Panc1 (cell line): ENCODE measurements around the gene ABCB8. TPM values are rescaled to one million over a fixed set of nuclear protein-coding genes. Genes with fewer than 3 reads are reported as not detected.

ENCODE experiments used
- ATAC-seq: fragments of 200-7000 bp; cut with Tn5 transposase; 2 replicates; pipeline ENCODE4 v1.9.1; 2020; ENCODE audit warnings: mild to moderate bottlenecking, moderate library complexity
- BruUV-seq: library from RNA; stranded (reverse); fragments of 400-500 nt; replicated peaks from 2 replicates; lab custom pipeline; 2021; lab: Mats Ljungman, UMichigan
- CTCF ChIA-PET: fragments of 300-600 bp; sonication (Branson Sonifier 250); formaldehyde crosslinking; loops from one replicate; lab custom pipeline; 2022; ENCODE audit warnings: antibody characterized with exemption; lab: Charles Lee
- POLR2A ChIA-PET: fragments of 300-600 bp; sonication (Branson Sonifier 250); formaldehyde crosslinking; loops from one replicate; lab custom pipeline; 2022; ENCODE audit warnings: antibody characterized with exemption; lab: Charles Lee
- DNase-seq: peaks from one replicate; pipeline ENCODE4 v3.0.0-alpha.2; 2010; ENCODE audit warnings: low read depth, low spot score
- H3K27ac ChIP-seq: 2 replicates; pipeline ENCODE4 v1.5.1; 2011; ENCODE audit warnings: mild to moderate bottlenecking, low read length, inconsistent platforms
- H3K27me3 ChIP-seq: fragments of 200-500 bp; sonication (Bioruptor generic); 2 replicates; pipeline ENCODE4 v1.6.0; 2014; ENCODE audit warnings: low read length, inconsistent platforms; ENCODE audit not compliant: control insufficient read depth, insufficient read depth
- H3K36me3 ChIP-seq: fragments of 200-500 bp; sonication (Bioruptor generic); 2 replicates; pipeline ENCODE4 v1.5.1; 2014; ENCODE audit warnings: inconsistent platforms, mild to moderate bottlenecking, low read length, moderate library complexity; ENCODE audit not compliant: control insufficient read depth, insufficient read depth
- H3K4me1 ChIP-seq: 2 replicates; pipeline ENCODE4 v1.5.1; 2011; ENCODE audit warnings: inconsistent platforms, mild to moderate bottlenecking, low read length, moderate library complexity; ENCODE audit not compliant: control insufficient read depth, insufficient read depth
- H3K4me3 ChIP-seq, 2 experiments: 2 replicates each; pipeline ENCODE4 v1.5.1; 2011 to 2012; ENCODE audit warnings: low read depth in 2 of 2, low read length in 2 of 2, mild to moderate bottlenecking in 2 of 2, inconsistent platforms in 1 of 2, moderate library complexity in 1 of 2
- H3K9me3 ChIP-seq: fragments of 200-500 bp; sonication (Bioruptor generic); 2 replicates; pipeline ENCODE4 v1.5.1; 2014; ENCODE audit warnings: low read depth, mild to moderate bottlenecking, inconsistent platforms, low read length, moderate library complexity; ENCODE audit not compliant: control insufficient read depth, insufficient read depth
- POLR2AphosphoS5 ChIP-seq: IDR thresholded peaks from 2 replicates; pipeline ENCODE4 v1.6.1; 2012; ENCODE audit warnings: mild to moderate bottlenecking, low read depth, low read length, moderate library complexity
- SIN3A ChIP-seq: IDR thresholded peaks from 2 replicates; pipeline ENCODE4 v1.6.1; 2012; ENCODE audit warnings: low read depth, mild to moderate bottlenecking, low read length, moderate library complexity, borderline replicate concordance; ENCODE audit not compliant: insufficient read depth
- TCF7L2 ChIP-seq: IDR thresholded peaks from 2 replicates; pipeline ENCODE4 v1.6.1; 2011; ENCODE audit warnings: mild to moderate bottlenecking, low read depth, low read length, inconsistent platforms
- in situ Hi-C: cut with HindIII; loops from 2 replicates; pipeline ENCODE4 v1.10.0; 2016; ENCODE audit warnings: low sequenced_read_pairs, low pct_unique_long_range_greater_than_20kb
- intact Hi-C: fragments of 100-400 bp; cut with micrococcal nuclease; formaldehyde crosslinking; loops from one replicate; pipeline ENCODE4 v1.10.0; 2022; ENCODE audit not compliant: unreplicated experiment
- total RNA-seq: library from RNA; stranded (reverse); gene quantifications from one replicate; pipeline ENCODE4 v1.2.1, GENCODE V29; 2021; ENCODE audit not compliant: unreplicated experiment
- TF ChIP-seq, protein P1 (sequence below): fragments of 450-650 bp; IDR thresholded peaks from 2 replicates; pipeline ENCODE4 v1.5.1; 2017; ENCODE audit warnings: mild to moderate bottlenecking
- TF ChIP-seq, protein P2 (sequence below), 2 experiments: IDR thresholded peaks; 2 replicates each; pipeline ENCODE4 v1.6.1; 2011 to 2012; ENCODE audit warnings: low read depth in 2 of 2, control low read depth in 1 of 2, low read length in 1 of 2, mild to moderate bottlenecking in 1 of 2, moderate library complexity in 1 of 2; ENCODE audit not compliant: insufficient read depth in 1 of 2

The ABCB8 gene
- total RNA-seq, 1 experiment from 2014 or later = 49.8 TPM

- H3K27me3 ChIP-seq = peaks cover 3% of the 10 kb centered on the region; the same call in 1 of the 2 replicates
- ChIA-PET POLR2A (no interaction called here), CTCF (interaction anchor here (0.6 kb wide), 2 partner anchors 16 to 63 kb away, joined by 3 to 4 read pairs; no protein-coding TSS in a partner anchor)
- H3K4me1 ChIP-seq = peaks cover 14% of the 10 kb centered on the region
- H3K36me3 ChIP-seq = no peaks in the 10 kb centered on the region; the same call in 1 of the 2 replicates
- ATAC-seq (no peak), DNase-seq (no peak)
- no peak overlapping the region for H3K27ac ChIP-seq
- TF ChIP-seq, protein P1, sequence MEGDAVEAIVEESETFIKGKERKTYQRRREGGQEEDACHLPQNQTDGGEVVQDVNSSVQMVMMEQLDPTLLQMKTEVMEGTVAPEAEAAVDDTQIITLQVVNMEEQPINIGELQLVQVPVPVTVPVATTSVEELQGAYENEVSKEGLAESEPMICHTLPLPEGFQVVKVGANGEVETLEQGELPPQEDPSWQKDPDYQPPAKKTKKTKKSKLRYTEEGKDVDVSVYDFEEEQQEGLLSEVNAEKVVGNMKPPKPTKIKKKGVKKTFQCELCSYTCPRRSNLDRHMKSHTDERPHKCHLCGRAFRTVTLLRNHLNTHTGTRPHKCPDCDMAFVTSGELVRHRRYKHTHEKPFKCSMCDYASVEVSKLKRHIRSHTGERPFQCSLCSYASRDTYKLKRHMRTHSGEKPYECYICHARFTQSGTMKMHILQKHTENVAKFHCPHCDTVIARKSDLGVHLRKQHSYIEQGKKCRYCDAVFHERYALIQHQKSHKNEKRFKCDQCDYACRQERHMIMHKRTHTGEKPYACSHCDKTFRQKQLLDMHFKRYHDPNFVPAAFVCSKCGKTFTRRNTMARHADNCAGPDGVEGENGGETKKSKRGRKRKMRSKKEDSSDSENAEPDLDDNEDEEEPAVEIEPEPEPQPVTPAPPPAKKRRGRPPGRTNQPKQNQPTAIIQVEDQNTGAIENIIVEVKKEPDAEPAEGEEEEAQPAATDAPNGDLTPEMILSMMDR = no peak
- no peak for TF ChIP-seq SIN3A
- TF ChIP-seq POLR2AphosphoS5 = no peak
- BruUV-seq = no TSS peak
- no peaks in the 10 kb centered on the region for H3K9me3 ChIP-seq
- no peak overlapping the region for H3K4me3 ChIP-seq
- intact Hi-C loops = no loop called here
- in situ Hi-C loops = no loop called here
Measured at GRCh38 chr7:150980663-150981062, 47.6 kb upstream of the ABCB8 start.

DNA sequence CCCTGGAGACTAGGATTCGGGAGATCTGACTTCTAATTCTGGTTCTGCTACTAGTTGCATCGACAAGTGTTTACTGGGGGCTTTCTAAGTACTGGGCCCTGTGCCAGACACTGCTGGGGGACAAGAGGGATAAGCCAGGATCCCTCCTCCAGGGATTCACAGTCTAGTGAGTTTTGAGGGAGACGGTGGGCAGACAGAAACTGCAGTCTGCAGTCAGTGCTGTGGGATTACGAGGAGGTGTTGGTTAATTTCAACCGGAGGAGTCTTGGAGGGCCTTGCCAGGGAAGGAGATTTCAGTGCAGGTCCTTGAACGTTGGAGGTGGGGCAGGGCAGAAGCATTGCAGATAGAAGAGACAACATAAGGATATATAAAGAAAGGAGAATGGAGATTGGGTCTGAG is 46.6 kb upstream of the ABCB8 start:
- peaks cover 7% of the 10 kb centered on the region; the same call in 1 of the 2 replicates for H3K4me1 ChIP-seq
- ChIA-PET POLR2A (no interaction called here), CTCF (no interaction called here)
- no peak for DNase-seq
- intact Hi-C loops = no loop called here
- TF ChIP-seq POLR2AphosphoS5 (no peak), SIN3A (no peak), TCF7L2 (no peak)
- TF ChIP-seq, protein P2, sequence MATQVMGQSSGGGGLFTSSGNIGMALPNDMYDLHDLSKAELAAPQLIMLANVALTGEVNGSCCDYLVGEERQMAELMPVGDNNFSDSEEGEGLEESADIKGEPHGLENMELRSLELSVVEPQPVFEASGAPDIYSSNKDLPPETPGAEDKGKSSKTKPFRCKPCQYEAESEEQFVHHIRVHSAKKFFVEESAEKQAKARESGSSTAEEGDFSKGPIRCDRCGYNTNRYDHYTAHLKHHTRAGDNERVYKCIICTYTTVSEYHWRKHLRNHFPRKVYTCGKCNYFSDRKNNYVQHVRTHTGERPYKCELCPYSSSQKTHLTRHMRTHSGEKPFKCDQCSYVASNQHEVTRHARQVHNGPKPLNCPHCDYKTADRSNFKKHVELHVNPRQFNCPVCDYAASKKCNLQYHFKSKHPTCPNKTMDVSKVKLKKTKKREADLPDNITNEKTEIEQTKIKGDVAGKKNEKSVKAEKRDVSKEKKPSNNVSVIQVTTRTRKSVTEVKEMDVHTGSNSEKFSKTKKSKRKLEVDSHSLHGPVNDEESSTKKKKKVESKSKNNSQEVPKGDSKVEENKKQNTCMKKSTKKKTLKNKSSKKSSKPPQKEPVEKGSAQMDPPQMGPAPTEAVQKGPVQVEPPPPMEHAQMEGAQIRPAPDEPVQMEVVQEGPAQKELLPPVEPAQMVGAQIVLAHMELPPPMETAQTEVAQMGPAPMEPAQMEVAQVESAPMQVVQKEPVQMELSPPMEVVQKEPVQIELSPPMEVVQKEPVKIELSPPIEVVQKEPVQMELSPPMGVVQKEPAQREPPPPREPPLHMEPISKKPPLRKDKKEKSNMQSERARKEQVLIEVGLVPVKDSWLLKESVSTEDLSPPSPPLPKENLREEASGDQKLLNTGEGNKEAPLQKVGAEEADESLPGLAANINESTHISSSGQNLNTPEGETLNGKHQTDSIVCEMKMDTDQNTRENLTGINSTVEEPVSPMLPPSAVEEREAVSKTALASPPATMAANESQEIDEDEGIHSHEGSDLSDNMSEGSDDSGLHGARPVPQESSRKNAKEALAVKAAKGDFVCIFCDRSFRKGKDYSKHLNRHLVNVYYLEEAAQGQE (IDR thresholded peaks at IDR 0.05; ENCODE audit: insufficient read depth in 1 of 2, low read depth in 2 of 2, low read length in 1 of 2) = no peak
- TF ChIP-seq, protein P1 = no peak
- in situ Hi-C loops = no loop called here
- no peaks in the 10 kb centered on the region; the same call in 1 of the 2 replicates for H3K36me3 ChIP-seq
- no peaks in the 10 kb centered on the region for H3K9me3 ChIP-seq
- no peak for ATAC-seq
- H3K27me3 ChIP-seq = peaks cover 3% of the 10 kb centered on the region; the same call in 1 of the 2 replicates
- no peak overlapping the region for H3K27ac ChIP-seq
- no TSS peak for BruUV-seq
- H3K4me3 ChIP-seq = no peak overlapping the region
